Activated CD4-positive, alpha-beta T cell treated with anti-CD3 and anti-CD28 coated beads, Interleukin-2, amount 50 U/mL, for 16 hours (primary cell): ENCODE measurements around the gene ANKRD49.
"Not testable (repeated sequence)": the region's sequence is repeated elsewhere in the genome, so short reads cannot be mapped to it uniquely, and the experiment has no call there.

Experiments
- DNase-seq: peaks from one replicate; pipeline ENCODE4 v3.0.0-alpha.2; 2020

The ANKRD49 gene, protein sequence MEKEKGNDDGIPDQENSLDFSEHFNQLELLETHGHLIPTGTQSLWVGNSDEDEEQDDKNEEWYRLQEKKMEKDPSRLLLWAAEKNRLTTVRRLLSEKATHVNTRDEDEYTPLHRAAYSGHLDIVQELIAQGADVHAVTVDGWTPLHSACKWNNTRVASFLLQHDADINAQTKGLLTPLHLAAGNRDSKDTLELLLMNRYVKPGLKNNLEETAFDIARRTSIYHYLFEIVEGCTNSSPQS

DNA sequence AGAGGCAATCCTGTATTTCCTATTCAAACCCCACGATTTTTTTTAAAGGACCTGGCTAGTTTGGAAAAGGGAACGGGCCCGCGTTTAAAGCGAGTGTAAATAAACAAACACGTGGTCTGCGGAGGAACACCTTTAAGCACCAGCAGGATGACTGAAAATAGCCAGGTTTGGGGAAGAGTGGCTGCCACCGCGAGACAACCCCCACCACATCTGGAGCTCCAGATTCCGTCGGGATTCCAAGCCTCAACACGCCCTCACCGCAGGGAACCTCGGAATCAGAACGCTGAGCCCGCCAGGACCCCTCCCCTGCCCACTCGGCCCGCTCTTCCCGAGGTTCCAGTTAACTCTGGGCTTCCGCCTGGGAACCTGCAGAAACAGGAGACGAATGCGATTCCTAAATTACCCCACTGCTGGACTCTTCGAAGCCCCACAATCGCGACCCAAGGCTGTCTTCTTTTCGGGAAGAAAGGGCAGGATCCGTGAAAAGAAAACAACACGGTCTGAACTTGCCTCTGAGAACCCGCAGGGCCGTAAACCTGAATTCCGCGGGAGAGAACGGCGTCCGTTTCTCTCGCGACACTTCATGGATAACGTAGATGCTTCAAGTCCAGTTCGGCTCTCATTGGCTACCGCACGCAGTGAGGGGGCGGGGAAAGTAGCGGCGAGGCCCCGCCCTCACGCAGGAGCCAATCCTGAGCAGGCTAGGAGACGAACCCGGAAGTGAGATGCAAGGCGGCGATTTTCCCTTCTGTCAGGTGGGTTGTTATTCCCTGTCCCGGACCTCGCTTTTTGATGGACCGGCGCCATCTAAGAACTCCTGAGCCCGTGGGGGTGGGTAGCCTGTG is at the start of gene ANKRD49, which contains the start of gene MRE11:
Gene ANKRD49, plus strand, starts transcription at position 704 of the 845 bp plus-strand sequence. CDS start 2,710 bp downstream, outside the sequence.
Gene MRE11, minus strand, starts transcription at position 564 of the 845 bp plus-strand sequence. CDS start 1,043 bp downstream, outside the sequence.
- DNase-seq = peak; percentile 97

DNA sequence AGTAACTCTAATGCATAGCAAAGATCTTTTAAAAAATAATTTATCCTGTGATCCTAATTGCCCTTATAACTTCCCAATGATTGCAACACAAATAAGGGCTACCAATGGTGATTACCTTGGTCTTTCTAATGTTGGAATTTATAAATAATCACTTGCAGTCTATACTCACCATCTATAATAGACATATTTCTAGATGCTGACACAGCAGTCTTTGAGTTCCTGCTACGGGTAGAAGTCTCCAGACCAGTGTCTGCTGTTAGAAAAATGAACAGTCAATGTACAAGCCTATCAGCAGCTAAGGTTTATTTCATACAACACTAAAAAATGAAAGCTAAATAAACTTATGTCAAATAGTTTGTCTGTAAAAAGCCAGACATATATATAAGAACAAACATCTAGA is 48.1 kb upstream of the ANKRD49 start:
- no peak for DNase-seq

DNA sequence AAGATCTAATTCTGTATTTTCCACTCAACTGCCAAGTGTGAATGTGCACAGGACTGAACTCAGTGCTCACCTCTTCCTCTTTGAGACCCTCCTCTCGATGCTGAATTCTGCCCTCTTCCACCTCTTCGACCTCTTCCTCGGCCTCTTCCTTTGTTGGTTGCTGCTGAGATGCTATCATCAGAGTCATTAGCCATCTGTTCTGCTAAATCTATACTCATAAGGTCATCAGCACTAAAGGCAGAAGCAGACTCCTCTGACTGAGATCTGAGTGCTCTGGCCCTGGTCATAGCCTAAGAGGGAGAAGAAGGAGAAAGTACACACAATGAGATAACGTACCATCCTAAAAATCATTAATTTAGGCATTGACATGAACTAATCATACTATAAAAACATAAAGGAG is 46.6 kb upstream of the ANKRD49 start:
- DNase-seq = no peak

DNA sequence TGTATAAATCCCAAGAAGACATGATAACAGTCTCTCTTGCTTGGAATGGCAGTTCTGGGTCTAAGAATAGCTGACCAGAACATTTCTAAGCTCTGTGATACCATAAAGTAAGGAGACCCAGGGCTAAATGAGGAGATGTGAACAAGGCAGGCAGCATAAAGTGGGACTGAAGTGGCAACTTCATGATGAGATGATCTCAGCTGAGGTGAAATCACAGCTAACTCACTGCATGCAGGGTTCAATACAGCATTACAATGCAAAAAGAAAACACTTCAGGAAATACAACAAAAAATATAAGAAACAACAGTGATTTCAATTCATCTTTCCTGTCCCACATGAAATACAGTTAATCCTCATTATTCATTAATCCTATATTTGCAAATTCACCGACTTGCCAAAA is 44.8 kb upstream of the ANKRD49 start:
- no peak for DNase-seq

DNA sequence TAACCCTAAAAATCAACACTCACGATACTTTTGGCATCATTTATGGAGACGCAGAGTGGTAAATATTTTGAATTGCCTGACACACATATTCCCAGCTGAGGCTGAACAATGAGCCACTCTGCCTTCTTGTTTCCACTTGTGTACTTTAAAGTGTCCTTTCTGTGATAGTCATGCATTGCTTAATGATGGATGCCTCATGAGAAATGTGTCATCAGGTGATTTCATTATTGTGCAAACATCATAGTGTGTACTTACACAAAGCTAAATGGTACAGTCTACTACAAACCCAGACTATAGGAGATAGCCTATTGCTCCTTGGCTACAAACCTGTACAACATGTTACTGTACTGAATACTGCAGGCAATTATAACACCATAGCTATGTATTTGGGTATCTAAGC is 44.3 kb upstream of the ANKRD49 start:
- DNase-seq = no peak

DNA sequence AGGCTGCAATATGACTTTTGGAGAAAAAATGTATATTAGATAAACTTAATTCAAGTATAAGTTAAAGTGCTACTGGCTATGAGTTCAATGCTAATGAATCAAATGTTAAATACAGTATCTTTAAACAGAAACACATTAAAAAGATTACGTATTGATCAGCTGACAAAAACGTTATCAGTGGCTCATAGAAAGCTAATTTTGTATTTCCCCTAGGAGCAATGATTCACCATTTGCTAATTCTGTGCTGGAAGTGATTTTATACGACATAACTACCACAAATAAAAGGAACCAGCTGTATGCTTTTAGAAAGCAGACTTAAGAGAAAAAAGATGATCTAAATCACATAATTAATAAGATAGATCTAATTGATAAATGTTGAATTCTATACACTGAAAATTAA is 43.7 kb upstream of the ANKRD49 start:
- DNase-seq = no peak

DNA sequence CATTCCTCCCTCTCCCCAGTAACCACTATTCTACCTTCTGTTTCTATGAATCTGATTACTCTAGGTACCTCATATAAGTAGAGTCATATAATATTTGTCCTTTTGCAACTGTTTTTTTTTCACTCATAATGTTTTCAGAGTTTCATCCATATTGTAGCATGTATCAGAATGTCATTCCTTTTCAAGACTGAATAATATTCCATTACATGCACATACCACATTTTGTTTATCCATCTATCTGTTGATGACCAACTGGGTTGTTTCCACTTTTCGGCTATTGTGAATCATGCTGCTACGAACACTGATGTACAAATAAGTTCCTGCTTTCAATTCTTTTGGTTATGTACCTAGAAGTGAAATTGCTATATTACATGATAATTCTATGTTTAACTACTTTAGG is 40.8 kb upstream of the ANKRD49 start:
- DNase-seq = no peak

DNA sequence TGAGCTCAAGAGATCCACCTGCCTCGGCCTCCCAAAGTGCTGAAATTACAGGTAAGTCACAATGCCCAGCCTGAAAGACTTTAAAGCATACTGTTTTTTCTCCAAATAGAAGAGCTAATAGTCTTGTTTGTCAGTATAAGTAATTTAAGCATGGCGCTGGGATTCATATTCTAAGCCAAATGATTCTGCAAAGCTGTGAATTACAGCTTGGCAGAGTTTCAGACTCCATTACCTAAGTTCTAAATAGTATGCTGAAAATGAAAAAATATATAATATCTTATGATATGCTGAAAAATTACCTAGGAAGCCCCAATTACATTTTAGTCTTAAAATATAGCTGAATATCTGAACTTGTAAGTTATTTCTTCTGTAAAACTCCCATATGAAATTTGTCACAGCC is 39.5 kb upstream of the ANKRD49 start:
- DNase-seq = no peak

DNA sequence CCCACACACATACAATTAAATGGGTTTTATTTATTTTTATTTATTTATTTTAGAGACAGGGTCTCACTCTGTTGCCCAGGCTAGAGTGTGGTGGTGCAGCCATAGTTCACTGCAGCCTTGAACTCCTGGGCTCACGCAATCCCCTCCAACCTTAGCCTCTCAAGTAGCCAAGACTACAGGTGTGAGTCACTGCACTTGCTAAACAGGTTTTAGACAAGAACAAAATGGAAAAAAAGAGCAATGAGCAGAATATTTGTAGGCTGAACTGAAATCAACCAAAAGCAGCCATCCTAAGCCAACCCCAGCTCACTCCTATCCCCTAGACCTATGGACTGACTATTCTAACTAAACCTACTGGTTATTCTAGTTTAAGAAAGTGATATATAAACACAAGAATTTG is 37.9 kb upstream of the ANKRD49 start:
- DNase-seq = no peak

DNA sequence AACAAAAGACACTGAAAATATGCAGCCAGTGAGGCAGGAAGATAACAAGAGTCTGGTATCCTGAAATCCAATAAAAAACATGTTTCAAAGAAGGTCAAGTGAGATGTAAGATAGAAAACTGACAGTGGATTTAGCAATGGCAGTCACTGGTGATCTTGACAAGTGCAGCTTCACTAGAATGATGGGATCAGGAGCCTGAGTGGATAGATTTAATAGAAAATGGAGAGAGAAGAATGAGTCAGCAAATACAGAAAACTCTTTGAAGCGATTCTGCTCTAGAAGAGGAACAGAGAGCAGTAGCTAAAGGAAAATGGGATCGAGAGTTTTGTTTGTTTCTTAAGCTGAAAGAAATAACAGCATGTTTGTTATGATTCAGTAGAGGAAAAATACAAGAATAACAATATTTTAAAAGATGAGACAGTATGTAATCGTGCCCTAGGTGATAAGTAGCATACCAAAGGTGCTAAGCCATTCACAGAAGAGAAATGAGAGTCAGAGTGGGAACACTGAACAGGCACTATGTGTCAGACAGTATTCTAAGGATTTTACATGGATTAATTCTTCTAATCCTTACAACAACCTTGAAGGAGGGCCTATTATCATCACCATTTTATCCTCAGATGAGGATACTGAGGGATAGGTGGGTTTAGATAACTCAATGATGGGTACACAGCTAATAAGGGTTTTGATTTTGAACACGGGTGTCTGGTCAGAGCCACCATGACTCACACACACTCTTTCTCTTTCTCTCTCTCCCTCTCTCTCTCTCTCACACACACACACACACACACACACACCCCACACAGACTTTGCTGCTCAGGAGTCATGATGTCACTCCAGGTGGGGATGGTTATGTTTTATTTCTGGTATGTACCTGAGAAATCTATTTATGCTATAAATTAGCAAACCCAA is 36.4 kb upstream of the ANKRD49 start:
- peak; percentile 8 for DNase-seq

DNA sequence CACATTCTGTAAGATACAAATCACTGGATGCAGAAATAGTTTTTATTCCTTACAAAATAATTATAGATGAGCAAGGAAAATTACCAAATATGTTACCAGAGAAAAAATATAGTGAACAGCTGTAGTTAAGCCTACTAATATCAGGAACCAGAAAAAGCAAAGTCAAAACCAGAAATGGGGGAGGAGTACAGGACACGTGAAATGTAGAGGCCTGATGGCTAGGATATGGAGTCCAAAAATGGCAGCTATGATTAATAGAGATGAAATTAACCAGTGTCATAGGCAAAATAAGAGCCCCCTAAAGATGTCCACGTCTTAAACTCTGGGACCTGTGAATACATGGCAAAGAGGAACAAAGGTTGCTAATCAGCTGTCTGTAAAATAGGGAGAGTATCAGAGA is 34.2 kb upstream of the ANKRD49 start:
- peak; percentile 58 for DNase-seq

DNA sequence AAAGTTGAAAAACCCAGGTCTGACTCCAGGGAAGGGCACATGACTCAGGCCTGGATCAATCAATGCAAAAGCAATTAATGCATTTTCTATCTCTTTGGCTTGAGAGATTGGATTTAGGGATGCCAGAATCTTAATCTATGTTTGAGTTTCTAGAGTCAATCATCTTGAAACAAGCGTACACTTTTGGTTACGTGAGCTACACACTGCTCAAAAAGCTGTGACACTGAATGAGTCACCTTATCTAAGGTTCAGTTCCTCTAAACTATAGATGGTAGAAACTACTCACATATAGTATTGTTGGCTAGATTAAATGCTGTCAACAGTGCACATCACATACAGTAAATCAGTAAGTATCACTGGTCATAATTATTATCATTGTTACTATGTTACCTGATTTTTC is 24.4 kb upstream of the ANKRD49 start:
- DNase-seq = peak; percentile 41

DNA sequence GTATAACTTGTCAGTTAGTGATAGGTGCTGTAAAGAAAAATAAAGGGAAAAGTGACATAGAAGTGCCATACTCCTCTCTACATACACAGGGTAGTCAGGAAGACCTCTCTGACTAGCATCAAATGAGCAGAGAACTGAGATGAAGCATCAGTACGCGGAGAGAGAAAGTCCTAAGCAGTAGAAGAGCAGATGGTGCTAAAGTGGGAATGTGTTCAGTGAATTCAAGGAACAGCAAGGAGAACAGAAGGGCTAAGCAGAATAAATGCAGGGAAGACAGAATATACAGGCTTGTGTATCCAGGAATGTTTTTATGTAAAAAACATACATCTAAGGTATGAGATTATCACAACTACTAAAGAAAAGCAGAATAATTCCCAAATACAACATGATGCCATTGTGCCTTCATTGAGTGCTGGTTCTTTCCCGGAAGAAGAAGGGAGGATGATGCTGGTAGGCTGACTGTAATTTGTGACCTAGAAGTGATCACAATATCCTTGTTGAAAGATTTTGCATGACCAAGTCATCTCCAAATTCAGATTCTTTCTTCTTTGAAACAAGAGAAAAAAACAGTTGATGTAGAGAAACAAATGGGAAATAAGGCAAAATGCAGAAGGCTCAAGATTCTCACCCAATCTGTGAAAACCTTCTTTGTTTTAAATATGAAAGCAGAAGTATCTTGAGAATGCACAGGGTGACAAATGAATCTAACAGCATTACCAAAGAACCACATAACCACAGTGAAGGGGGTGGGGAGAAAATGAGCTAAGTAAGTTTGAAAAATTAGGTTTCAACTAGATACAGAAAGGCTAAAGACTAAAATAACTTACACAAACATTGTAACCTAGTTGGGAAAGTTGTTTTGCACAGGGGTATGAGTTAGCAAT is 20.6 kb upstream of the ANKRD49 start:
- DNase-seq = peak; percentile 68

DNA sequence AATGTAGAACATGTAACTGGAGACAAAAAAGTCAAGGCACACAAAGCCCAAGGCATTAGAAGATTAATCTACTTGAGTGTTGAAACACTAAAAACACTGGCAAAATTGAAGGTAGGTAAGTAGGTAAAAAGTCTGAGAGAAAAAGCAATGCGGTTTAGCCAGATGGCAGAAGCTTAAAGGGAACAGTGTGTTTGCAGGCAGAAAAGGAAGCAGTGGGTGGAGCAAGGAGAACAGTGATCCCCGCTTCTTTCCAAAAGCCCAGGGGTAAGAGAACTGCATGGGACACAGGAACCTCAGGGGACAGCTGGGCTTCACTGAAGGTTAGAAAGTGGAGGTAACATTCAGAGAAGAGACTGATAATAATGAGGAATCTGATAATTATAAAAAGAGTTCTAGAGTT is 16.2 kb upstream of the ANKRD49 start:
- no peak for DNase-seq

DNA sequence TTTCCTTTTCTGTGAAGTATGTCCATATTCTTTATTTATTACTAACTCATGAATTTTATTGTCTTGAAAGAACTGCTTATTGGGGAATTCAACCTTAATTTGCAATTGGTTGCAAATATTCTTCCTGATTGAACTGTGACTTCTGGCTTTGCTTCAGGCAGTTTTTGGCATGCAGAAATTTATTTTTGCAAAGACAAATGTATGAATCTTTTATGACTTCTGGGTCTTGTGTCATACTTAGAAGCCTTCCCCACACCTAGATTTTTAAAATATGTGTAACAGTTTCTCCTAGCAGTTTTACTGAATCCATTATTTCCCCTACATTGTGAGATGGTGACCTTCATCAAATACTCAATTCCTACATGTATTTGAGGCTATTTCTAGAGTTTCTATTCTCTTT is 12.4 kb upstream of the ANKRD49 start:
- no peak for DNase-seq

DNA sequence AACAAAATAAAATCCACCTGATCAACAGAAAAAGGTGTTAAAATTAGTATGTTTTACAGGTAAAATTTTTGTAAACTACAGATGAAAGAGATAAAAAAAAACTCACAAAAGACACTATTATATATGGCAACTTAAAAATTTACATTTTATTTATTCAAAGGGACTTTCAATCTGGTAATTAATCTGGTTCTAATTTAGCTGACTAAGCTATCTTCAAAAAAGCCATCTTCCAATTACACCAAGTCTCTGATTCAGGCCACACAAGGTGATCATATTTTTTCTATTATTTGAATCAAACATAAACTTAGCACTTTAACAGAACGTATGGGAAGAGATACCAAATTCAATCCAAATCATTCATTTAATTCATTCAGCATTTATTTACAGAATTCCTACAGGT is 7.7 kb upstream of the ANKRD49 start:
- no peak for DNase-seq

DNA sequence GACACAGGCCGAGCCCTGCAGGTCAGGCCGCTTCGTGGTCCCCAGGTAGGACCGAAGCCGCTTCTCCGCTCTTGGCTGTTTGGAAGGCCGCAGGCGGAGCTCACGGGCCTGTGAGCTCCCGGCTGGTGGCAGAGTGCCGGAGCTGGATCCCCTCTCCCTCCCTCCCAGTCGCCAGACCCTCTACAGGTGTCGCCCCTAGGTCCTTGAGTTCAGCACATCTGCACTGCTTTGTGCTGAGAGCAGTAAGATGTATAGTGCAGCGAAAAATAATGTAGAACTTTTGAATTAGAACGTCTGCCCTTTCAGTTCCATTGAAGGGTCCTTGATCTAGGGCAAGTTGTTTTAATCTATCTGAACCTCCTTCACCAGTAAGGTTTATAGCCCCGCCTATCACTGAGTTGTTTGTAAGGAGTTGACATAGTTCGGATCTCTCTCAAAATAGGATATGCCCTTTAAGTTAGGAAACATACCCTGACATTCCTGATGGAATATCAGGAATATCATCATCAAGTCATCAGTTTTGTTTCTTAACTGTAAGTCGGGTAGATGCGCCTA is 419 bp downstream of the ANKRD49 start:
- no peak for DNase-seq

DNA sequence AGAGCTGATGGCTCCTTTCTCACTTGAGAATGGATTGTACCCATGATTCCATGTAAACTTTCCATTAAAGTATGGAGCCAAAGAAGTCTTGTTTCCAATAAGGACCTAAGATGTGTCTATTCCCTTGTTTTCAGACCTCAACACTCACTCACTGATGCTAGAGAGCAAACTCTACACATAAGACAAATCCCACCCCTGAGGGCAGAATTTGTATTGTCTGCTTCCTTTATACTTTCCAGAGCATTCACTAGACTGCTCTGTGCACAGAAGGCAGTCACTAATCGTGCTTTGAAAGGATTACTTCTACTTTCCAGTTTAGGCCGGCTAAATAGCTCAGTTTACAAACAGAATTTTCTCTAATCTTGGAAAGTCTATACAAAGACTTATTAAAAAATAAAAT is 6.4 kb downstream of the ANKRD49 start:
- DNase-seq = no peak

DNA sequence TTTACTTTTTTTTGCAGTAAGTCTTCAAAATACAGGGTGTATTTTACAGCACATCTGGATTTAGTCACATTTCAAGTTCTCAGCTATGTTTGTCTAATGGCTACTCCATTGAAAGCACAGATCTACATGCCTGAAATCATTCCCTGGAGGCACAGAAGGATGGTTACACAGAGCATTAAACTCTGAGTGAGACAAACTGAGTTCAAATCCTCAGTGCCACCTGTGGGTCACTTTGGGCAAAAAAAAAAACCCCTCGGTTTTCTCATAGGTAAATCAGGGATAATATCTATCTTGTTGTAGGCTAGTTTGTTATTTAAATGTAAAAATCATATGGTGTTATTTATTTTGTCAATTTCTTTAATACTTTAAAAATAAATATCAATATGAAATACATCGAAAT is 7.7 kb downstream of the ANKRD49 start:
- no peak for DNase-seq

DNA sequence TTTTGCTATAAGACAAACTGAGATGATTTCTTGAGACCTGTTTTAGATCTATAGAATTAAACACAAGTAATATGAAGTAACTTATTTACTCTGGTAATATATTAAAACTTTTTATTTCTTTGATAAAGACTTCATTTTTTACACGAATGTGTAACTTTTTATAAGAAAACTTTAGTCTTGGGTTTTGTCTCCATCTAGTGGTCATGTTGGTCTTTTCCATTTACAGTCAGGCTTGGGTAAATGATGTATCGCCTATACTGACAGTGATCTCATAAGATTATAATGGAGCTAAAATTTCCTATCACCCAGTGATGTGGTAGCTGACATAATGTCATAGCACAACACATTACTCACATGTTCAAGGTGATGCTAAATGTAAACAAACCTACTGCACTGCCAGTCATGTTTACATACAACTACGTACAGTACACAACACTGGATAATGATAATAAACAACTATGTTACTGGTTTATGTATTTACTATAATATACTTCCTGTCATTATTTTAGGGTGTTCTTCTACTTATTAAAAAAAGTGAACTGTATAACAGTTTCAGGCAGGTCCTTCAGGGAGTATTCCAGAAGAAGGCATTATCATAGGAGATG is 11.0 kb downstream of the ANKRD49 start:
- peak; percentile 63 for DNase-seq

DNA sequence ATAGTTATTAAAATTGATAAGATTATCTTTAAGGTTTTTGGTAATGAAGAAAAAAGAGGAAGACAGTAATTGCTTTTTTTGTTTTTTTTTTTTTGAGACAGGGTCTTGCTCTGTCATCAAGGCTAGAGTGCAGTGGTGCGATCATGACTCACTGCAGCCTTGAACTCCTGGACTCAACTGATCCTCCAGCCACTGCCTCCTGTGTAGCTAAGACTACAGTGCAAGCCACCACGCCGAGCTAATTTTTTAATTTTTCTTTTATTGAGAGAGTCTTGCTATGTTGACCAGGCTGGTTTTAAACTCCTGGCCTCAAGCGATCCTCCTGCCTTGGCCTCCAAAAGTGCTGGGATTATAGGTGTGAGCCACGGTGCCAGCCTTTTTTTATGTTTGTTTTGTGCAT is 12.7 kb downstream of the ANKRD49 start:
- not testable (repeated sequence) for DNase-seq
